AG04450 (cell line): ENCODE measurements around the gene MCC. TPM values are rescaled to one million over a fixed set of nuclear protein-coding genes. Genes with fewer than 3 reads are reported as not detected.

Source experiments
- CTCF ChIA-PET: fragments of 300-600, 350-600 bp; formaldehyde crosslinking; extraction: SDS; loops from one replicate; lab custom pipeline; 2022; ENCODE audit warnings: antibody characterized with exemption, inconsistent platforms; lab: Charles Lee
- POLR2A ChIA-PET: fragments of 350-600 bp; formaldehyde crosslinking; extraction: SDS; loops from one replicate; lab custom pipeline; 2021; ENCODE audit warnings: antibody characterized with exemption, inconsistent platforms; lab: Yijun Ruan, JAX
- DNase-seq: peaks from one replicate; pipeline ENCODE4 v3.0.0-alpha.2; 2011; ENCODE audit warnings: low read depth, low spot score
- H3K27ac ChIP-seq: one replicate; pipeline ENCODE4 v1.5.1; 2012; ENCODE audit warnings: low read depth, low read length, control low read depth
- H3K27me3 ChIP-seq: one replicate; pipeline ENCODE4 v1.6.0; 2012; ENCODE audit warnings: low read length; ENCODE audit not compliant: control insufficient read depth, insufficient read depth
- H3K4me3 ChIP-seq: 2 replicates; pipeline ENCODE4 v1.5.1; 2011; ENCODE audit warnings: mild to moderate bottlenecking, low read depth, low read length, control low read depth
- H3K9me3 ChIP-seq: 2 replicates; pipeline ENCODE4 v1.5.1; 2012; ENCODE audit warnings: low read length; ENCODE audit not compliant: control insufficient read depth, insufficient read depth
- polyA plus RNA-seq: library from polyadenylated mRNA; depleted of rRNA; stranded (reverse); fragments of >200 nt; gene quantifications from 2 replicates; pipeline ENCODE4 v1.2.3, GENCODE V29; 2011
- TF ChIP-seq, protein P1 (sequence below): IDR thresholded peaks from 2 replicates; pipeline ENCODE4 v1.5.1; 2011; ENCODE audit warnings: low read depth, low read length, control low read depth, inconsistent platforms

MCC gene
- polyA plus RNA-seq, 1 experiment = 17.5 TPM

- no peak overlapping the region for H3K27ac ChIP-seq
- H3K9me3 ChIP-seq = no peaks in the 10 kb centered on the region
- ChIA-PET POLR2A (interaction anchor here (0.5 kb wide), 1 partner anchor 50 kb away, joined by 5 read pairs; no protein-coding TSS in a partner anchor), CTCF (interaction anchor here (0.5 to 1.4 kb wide), 3 partner anchors 49 to 279 kb away, joined by 3 to 5 read pairs (median 3); no protein-coding TSS in a partner anchor)
- no peak for DNase-seq
- no peak overlapping the region for H3K4me3 ChIP-seq
- H3K27me3 ChIP-seq = no peaks in the 10 kb centered on the region
- TF ChIP-seq, protein P1, sequence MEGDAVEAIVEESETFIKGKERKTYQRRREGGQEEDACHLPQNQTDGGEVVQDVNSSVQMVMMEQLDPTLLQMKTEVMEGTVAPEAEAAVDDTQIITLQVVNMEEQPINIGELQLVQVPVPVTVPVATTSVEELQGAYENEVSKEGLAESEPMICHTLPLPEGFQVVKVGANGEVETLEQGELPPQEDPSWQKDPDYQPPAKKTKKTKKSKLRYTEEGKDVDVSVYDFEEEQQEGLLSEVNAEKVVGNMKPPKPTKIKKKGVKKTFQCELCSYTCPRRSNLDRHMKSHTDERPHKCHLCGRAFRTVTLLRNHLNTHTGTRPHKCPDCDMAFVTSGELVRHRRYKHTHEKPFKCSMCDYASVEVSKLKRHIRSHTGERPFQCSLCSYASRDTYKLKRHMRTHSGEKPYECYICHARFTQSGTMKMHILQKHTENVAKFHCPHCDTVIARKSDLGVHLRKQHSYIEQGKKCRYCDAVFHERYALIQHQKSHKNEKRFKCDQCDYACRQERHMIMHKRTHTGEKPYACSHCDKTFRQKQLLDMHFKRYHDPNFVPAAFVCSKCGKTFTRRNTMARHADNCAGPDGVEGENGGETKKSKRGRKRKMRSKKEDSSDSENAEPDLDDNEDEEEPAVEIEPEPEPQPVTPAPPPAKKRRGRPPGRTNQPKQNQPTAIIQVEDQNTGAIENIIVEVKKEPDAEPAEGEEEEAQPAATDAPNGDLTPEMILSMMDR = no peak
Observed at GRCh38 chr5:113274836-113275414, 213.3 kb downstream of the MCC start.

- H3K27me3 ChIP-seq = no peaks in the 10 kb centered on the region
- no peak overlapping the region for H3K4me3 ChIP-seq
- H3K27ac ChIP-seq = no peak overlapping the region
- TF ChIP-seq, protein P1 = no peak
- no peak for DNase-seq
- no peaks in the 10 kb centered on the region for H3K9me3 ChIP-seq
- POLR2A ChIA-PET = no interaction called here
- CTCF ChIA-PET = interaction anchor here (0.8 kb wide), 1 partner anchor 278 kb away, joined by 3 read pairs; no protein-coding TSS in a partner anchor
Observed at GRCh38 chr5:113273948-113274347, 214.3 kb downstream of the MCC start.

DNA sequence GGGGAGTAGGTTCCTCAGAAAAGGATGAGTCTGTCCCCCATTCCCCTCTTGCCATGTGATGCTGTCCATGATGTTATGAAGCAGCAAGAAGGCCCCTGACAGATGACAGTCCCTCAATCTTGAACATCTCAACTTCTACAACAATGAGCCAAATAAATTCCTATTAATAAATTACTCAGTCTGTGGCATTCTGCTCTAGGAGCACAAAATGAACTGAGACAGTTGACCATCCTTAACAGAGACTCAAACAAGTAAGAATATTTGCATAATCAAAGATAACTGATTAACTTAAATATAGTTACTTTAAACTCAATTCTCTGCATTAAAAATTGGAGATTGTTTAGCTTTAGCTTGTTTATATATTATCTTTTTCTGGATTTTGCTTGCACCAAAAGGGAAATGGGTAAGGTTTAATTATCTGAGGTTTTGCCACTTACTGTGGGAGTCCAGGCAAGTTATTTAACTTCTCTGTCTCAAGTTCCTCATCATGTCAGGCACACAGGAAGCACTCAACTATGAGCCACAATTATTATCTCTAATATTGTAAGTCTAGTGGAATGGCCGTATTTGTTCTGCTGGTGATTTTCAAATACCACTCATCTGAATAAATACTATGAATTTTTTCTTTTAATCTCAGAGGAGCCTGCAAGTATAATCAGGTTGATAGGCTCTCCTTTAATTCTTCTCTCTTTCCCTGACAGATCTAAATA is 216.4 kb downstream of the MCC start:
- TF ChIP-seq, protein P1 = no peak
- no peak for DNase-seq
- CTCF ChIA-PET = no interaction called here
- POLR2A ChIA-PET = no interaction called here
- H3K4me3 ChIP-seq = no peak overlapping the region
- H3K9me3 ChIP-seq = no peaks in the 10 kb centered on the region
- no peak overlapping the region for H3K27ac ChIP-seq
- no peaks in the 10 kb centered on the region for H3K27me3 ChIP-seq

DNA sequence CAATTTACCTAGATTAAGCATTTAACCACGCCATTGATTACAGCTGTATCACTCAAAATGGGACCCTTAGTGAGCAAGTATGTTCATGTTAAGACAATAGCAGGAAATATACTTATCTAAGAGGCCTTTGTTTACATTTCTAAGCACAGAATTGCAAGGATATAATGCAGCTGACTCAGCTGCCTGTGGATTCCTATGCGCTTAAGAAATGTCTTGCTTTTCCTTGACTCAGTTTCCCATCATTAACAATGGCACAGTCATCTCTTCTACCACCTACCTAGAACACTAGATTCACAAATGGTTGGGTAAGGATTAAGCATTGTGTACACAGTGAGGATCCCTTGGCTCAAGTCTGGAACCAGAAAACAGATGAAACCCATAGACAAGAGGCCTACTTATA is 217.2 kb downstream of the MCC start:
- no peaks in the 10 kb centered on the region for H3K9me3 ChIP-seq
- ChIA-PET POLR2A (no interaction called here), CTCF (interaction anchor here (1.2 kb wide), 1 partner anchor 34 kb away, joined by 3 read pairs; no protein-coding TSS in a partner anchor)
- no peak overlapping the region for H3K4me3 ChIP-seq
- no peak overlapping the region for H3K27ac ChIP-seq
- TF ChIP-seq, protein P1 = no peak
- DNase-seq = no peak
- no peaks in the 10 kb centered on the region for H3K27me3 ChIP-seq

GRCh38 chr5:113270086-113270485 is 218.2 kb downstream of the MCC start:
- DNase-seq = no peak
- POLR2A ChIA-PET = no interaction called here
- Histone ChIP-seq H3K4me3 (no peak overlapping the region), H3K9me3 (no peaks in the 10 kb centered on the region), H3K27ac (no peak overlapping the region), H3K27me3 (no peaks in the 10 kb centered on the region)
- CTCF ChIA-PET = interaction anchor here (1.2 kb wide), 1 partner anchor 35 kb away, joined by 3 read pairs; no protein-coding TSS in a partner anchor
- TF ChIP-seq, protein P1 = no peak
